Measurements from ENCODE around the gene GRAMD4. TPM values are rescaled to one million over a fixed set of nuclear protein-coding genes. Genes with fewer than 3 reads are reported as not detected.
A peak's percentile ranks its signal among the peaks of the same experiment; 100 is the strongest.

Gene GRAMD4
- polyA plus RNA-seq, 1 of the 3 experiments (the other 2 are of a cell fraction), result 15.5 TPM

DNA sequence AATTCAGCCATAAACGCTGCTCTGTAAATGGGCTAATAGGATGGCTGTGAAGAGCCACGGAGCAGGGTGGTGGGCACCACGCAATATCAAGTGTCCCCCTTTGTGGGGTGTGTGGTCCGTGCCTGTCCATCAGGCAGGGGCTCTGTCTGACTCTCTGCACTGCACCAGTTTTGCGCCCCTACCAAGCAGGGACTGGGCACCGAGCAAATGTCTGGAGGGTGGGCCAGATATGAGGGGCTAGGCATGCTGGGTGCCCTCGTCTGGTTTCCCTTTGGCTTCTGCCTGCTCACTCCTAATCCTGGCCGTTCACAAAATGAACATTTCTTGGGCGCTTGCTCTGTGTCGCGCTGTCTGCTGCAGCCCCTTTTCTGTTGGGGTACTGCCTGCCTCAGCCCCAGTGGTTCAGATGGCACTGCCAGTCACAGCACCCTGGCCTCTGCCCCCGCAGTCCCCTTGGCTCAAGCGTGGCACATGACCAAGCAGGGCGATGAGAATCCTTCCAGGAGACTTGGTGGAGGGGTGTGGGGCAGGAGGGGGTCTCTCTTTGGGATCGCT lies 45.7 kb upstream of the GRAMD4 start (continued):
- TF ChIP-seq TAF1 (IDR thresholded peaks at IDR 0.05; ENCODE audit: borderline replicate concordance, low read depth, low read length) (no peak), MXI1 (IDR thresholded peaks at IDR 0.05; ENCODE audit: low read depth, low read length) (no peak), NFIC (IDR thresholded peaks at IDR 0.05; ENCODE audit: borderline replicate concordance) (no peak), TCF12 (IDR thresholded peaks at IDR 0.05) (no peak)

DNA sequence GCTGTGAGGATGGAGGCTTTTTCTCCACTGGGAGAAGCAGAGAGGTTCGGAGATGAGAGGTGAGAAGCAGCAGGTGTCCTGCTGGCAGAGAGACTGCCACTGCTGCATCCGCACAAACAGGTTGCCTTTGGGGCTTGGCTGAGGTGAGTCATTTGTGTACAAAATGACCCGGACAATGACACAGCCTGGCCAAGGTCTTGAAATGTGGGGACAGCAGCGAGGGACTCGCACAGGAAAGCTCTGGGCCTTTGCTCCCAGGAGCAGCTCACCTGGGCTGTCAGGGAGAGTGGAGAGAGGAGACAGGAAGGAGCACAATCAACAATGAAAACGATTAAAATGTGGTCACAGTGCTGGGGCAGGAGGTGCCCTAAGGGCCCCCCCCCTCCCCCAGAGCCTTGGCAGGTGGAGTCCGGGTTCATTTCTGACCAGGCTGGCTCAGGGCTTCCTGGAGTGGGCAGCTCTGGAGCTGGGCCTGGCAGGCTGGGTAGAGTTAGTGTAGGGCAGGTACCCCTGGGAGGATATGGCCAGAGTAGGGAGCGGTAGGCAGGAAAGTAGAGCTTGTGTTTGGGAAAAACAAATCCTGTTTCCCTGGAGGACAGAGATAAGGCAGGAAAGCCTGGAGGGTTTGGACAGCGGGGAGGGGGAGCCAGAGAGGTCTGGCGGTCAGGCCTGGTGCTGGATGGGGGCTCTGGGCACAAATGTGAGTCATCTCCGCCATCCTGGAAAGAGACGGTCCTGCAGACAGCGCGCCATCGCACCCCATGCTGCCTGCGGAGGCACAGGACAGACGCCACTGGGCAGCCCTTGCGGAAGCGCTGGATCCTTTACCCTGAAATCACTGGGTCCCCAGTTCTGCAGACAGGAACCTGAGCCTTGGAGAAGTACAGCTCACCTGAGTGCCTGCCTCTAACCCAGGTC lies 44.9 kb upstream of the GRAMD4 start:
- Histone ChIP-seq H3K9me2 (no peaks in the 10 kb centered on the region), H3K79me2 (ENCODE audit: insufficient read depth) (peaks cover 4% of the 10 kb centered on the region), H3K9ac (no peak overlapping the region), H4K20me1 (ENCODE audit: insufficient read depth) (no peaks in the 10 kb centered on the region), H3K4me2 (no peak overlapping the region), H3K4me3 (ENCODE audit: low read depth in 2 of 2, low read length in 1 of 2) (no peak overlapping the region), H3K36me3 (replicated peaks in 1 of 2; ENCODE audit: control insufficient read depth in 1 of 2, insufficient read depth in 2 of 2, low read length in 1 of 2) (no peaks in the 10 kb centered on the region), H3F3A (replicated peaks; ENCODE audit: insufficient read depth) (peaks cover 4% of the 10 kb centered on the region), H3K27me3 (ENCODE audit: insufficient read depth) (no peaks in the 10 kb centered on the region), H2AFZ (ENCODE audit: low read depth) (no peak overlapping the region), H3K27ac (ENCODE audit: low read depth in 2 of 2, low read length in 1 of 2) (peak overlapping the region in 1 of 2 experiments; percentile 79; a peak in 2 of 4 replicates), H3K4me1 (ENCODE audit: control insufficient read depth in 1 of 2, insufficient read depth in 2 of 2, low read depth in 1 of 2, low read length in 1 of 2) (peaks cover 0 to 45% of the 10 kb centered on the region in 2 experiments; a peak in 3 of 4 replicates), H3K9me3 (no peaks in the 10 kb centered on the region)
- TF ChIP-seq RCOR1 (IDR thresholded peaks at IDR 0.05; ENCODE audit: low read length), result 0 out of 2 replicates have a peak, but pooled peaks have one; percentile 33
- TF ChIP-seq, protein P1, sequence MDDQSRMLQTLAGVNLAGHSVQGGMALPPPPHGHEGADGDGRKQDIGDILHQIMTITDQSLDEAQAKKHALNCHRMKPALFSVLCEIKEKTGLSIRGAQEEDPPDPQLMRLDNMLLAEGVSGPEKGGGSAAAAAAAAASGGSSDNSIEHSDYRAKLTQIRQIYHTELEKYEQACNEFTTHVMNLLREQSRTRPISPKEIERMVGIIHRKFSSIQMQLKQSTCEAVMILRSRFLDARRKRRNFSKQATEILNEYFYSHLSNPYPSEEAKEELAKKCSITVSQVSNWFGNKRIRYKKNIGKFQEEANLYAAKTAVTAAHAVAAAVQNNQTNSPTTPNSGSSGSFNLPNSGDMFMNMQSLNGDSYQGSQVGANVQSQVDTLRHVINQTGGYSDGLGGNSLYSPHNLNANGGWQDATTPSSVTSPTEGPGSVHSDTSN (IDR thresholded peaks at IDR 0.05), result no peak
- TF ChIP-seq EP300 (IDR thresholded peaks at IDR 0.05; ENCODE audit: borderline replicate concordance in 1 of 2, low read depth in 1 of 2, low read length in 1 of 2), result peak in 1 of 2 experiments; percentile 63; a peak in 1 of 4 replicates
- CTCF ChIA-PET, result interaction anchor here (1.4 to 2.7 kb wide), 2 partner anchors 12 to 106 kb away, joined by 3 to 17 read pairs; no protein-coding TSS in a partner anchor
- peak; percentile 85 for DNase-seq
- WGBS (ENCODE audit: low lambda C conversion rate), result 70% methylated on average over 18 of the region's 19 CpGs
- POLR2A ChIA-PET, result interaction anchor here (0.6 to 1.0 kb wide), 4 partner anchors 118 to 499 kb away, joined by 3 to 4 read pairs (median 3); no protein-coding TSS in a partner anchor

DNA sequence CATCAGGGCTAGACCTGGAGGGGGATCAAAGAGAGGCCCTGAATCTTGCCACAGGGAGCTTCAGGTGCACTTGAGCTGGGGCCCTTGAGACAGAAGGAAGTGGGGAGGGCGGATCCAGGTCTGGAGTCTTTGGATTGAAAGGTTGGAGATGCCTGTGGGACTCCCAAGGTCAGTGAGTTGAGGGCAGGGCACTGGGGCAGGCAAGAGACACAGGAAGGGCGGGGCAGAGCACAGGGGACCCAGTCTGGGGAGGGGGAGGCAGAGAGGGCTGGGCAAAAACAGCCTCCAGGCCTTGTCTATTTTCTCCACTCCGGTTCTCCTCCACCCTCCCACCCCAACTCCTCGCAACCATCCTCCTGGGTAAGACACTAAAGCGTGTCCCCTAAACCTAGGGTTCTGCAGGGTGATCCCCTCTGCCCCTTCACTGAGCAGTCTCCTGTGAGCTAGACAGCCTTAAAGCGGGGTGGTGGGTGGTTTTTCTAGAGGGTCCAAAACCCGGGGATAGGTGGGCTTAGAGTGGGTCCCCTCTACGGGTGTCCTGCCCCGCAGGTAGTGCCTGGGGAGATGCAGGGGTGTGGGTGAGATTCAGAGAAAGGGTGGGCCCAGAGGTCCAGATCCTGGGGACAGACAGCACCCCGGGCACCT lies 44.2 kb upstream of the GRAMD4 start:
- Histone ChIP-seq H3K9ac (no peak overlapping the region), H3K4me1 (ENCODE audit: control insufficient read depth in 1 of 2, insufficient read depth in 2 of 2, low read depth in 1 of 2, low read length in 1 of 2) (peaks cover 0 to 46% of the 10 kb centered on the region in 2 experiments; a peak in 3 of 4 replicates), H3K36me3 (replicated peaks in 1 of 2; ENCODE audit: control insufficient read depth in 1 of 2, insufficient read depth in 2 of 2, low read length in 1 of 2) (no peaks in the 10 kb centered on the region), H3K9me3 (no peaks in the 10 kb centered on the region), H3K4me3 (ENCODE audit: low read depth in 2 of 2, low read length in 1 of 2) (peak overlapping the region; percentile 44 to 76; a peak in 3 of 4 replicates), H3F3A (replicated peaks; ENCODE audit: insufficient read depth) (peaks cover 4% of the 10 kb centered on the region), H4K20me1 (ENCODE audit: insufficient read depth) (no peaks in the 10 kb centered on the region), H2AFZ (ENCODE audit: low read depth) (peak overlapping the region; percentile 73; the same call in 1 of the 2 replicates), H3K79me2 (ENCODE audit: insufficient read depth) (peaks cover 4% of the 10 kb centered on the region), H3K27ac (ENCODE audit: low read depth in 2 of 2, low read length in 1 of 2) (peak overlapping the region in 1 of 2 experiments; percentile 79; a peak in 2 of 4 replicates), H3K9me2 (no peaks in the 10 kb centered on the region), H3K4me2 (peak overlapping the region; percentile 64; the same call in 1 of the 2 replicates), H3K27me3 (ENCODE audit: insufficient read depth) (no peaks in the 10 kb centered on the region)
- DNase-seq, result no peak
- CTCF ChIA-PET, result interaction anchor here (1.4 to 2.7 kb wide), 2 partner anchors 12 to 106 kb away, joined by 3 to 17 read pairs; no protein-coding TSS in a partner anchor
- POLR2A ChIA-PET, result interaction anchor here (0.8 to 1.0 kb wide), 3 partner anchors 118 to 162 kb away, joined by 3 to 4 read pairs (median 3); no protein-coding TSS in a partner anchor
- WGBS (ENCODE audit: low lambda C conversion rate), result 75% methylated on average over 8 of the region's 10 CpGs
- no peak for TF ChIP-seq YY1 (IDR thresholded peaks at IDR 0.05; ENCODE audit: low read depth)

Measured in SK-N-SH (cell line).